Measurements from ENCODE around the gene PTGES3L. TPM values are rescaled to one million over a fixed set of nuclear protein-coding genes. Genes with fewer than 3 reads are reported as not detected.

Gene PTGES3L
- total and polyA plus RNA-seq, 2 of the 13 experiments (the other 11 are each of a cell fraction or from before 2014, with no cell fraction given), result 1.2 to 2.9 TPM

DNA sequence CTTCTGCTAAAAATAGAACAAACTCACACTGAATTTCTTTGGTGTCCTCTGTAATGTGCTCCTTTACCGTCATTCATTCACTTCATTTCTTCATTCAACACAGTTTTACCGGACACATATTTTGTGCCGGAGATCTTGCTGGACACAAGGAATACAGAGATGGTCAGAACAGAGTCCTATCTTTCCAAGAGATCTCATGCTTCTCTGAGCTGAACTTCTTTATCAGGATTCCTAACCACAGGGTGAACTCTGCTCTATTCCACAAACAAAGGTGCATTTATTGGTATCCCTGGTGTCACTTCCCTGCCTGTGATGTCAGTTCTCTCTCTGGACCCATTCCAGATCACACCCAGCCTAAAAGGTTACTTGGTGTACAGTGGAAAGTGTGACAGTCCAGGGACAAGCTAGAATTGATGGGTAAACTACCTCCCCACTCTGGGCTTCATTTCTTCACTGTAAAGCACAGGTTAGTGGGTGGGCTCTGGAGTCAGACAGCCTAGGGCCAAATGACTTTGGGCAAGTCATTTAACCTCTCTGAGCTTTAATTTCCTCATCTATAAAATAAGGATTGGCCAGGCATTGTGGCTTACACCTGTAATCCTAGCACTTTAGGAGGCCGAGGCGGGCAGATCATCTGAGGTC, 30.9 kb upstream of the PTGES3L start (continued):
- TF ChIP-seq ZNF256 (CRISPR knock-in tag; conservative IDR thresholded peaks at IDR 0.05) (no peak), SMARCC2 (IDR thresholded peaks at IDR 0.05) (no peak), DR1 (CRISPR knock-in tag; IDR thresholded peaks at IDR 0.05) (peak; percentile 31; the same call in 1 of the 2 replicates), KDM3A (CRISPR knock-in tag; IDR thresholded peaks at IDR 0.05; ENCODE audit: low read depth) (no peak), RARA (CRISPR knock-in tag; IDR thresholded peaks at IDR 0.05) (peak; percentile 84), HHEX (CRISPR knock-in tag; IDR thresholded peaks at IDR 0.05) (no peak), FOXM1 (CRISPR knock-in tag; IDR thresholded peaks at IDR 0.05) (no peak), ATF7 (IDR thresholded peaks at IDR 0.05) (peak; percentile 72), ATF7 (CRISPR knock-in tag; IDR thresholded peaks at IDR 0.05) (no peak), SP140L (CRISPR knock-in tag; IDR thresholded peaks at IDR 0.05; ENCODE audit: borderline replicate concordance) (0 out of 2 replicates have a peak, but pooled peaks have one; percentile 49), U2AF2 (IDR thresholded peaks at IDR 0.05; ENCODE audit: low read depth, low read length) (no peak), ISX (CRISPR knock-in tag; conservative IDR thresholded peaks at IDR 0.05) (no peak), ATM (IDR thresholded peaks at IDR 0.05; ENCODE audit: borderline replicate concordance) (no peak), NFYC (CRISPR knock-in tag; IDR thresholded peaks at IDR 0.05) (no peak; the same call in 1 of the 2 replicates), ZNF879 (CRISPR knock-in tag; IDR thresholded peaks at IDR 0.05) (no peak), ZNF549 (CRISPR knock-in tag; IDR thresholded peaks at IDR 0.05) (no peak), ZNF660 (CRISPR knock-in tag; IDR thresholded peaks at IDR 0.05; ENCODE audit: borderline replicate concordance, low read depth) (no peak), FOXA1 (IDR thresholded peaks at IDR 0.05) (no peak), FOXA1 (CRISPR knock-in tag; IDR thresholded peaks at IDR 0.05) (peak; percentile 76), ZNF878 (CRISPR knock-in tag; IDR thresholded peaks at IDR 0.05) (peak; percentile 34; the same call in 1 of the 2 replicates), HNF4G (IDR thresholded peaks at IDR 0.05; ENCODE audit: borderline replicate concordance, low read depth, low read length) (peak; percentile 67; the same call in 1 of the 2 replicates), HNF4G (CRISPR knock-in tag; IDR thresholded peaks at IDR 0.05; ENCODE audit: borderline replicate concordance, low read depth) (peak; percentile 61; the same call in 1 of the 2 replicates), ZNF703 (CRISPR knock-in tag; IDR thresholded peaks at IDR 0.05; ENCODE audit: borderline replicate concordance) (no peak), RELA (CRISPR knock-in tag; IDR thresholded peaks at IDR 0.05) (no peak), HDAC2 (CRISPR knock-in tag; IDR thresholded peaks at IDR 0.05) (peak; percentile 93)
- TF ChIP-seq, protein P1, sequence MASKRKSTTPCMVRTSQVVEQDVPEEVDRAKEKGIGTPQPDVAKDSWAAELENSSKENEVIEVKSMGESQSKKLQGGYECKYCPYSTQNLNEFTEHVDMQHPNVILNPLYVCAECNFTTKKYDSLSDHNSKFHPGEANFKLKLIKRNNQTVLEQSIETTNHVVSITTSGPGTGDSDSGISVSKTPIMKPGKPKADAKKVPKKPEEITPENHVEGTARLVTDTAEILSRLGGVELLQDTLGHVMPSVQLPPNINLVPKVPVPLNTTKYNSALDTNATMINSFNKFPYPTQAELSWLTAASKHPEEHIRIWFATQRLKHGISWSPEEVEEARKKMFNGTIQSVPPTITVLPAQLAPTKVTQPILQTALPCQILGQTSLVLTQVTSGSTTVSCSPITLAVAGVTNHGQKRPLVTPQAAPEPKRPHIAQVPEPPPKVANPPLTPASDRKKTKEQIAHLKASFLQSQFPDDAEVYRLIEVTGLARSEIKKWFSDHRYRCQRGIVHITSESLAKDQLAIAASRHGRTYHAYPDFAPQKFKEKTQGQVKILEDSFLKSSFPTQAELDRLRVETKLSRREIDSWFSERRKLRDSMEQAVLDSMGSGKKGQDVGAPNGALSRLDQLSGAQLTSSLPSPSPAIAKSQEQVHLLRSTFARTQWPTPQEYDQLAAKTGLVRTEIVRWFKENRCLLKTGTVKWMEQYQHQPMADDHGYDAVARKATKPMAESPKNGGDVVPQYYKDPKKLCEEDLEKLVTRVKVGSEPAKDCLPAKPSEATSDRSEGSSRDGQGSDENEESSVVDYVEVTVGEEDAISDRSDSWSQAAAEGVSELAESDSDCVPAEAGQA (IDR thresholded peaks at IDR 0.05; ENCODE audit: low read depth), result peak; percentile 73; the same call in 1 of the 2 replicates
- TF ChIP-seq, protein P1 (CRISPR knock-in tag; IDR thresholded peaks at IDR 0.05; ENCODE audit: borderline replicate concordance), result no peak
- TF ChIP-seq, protein P2, sequence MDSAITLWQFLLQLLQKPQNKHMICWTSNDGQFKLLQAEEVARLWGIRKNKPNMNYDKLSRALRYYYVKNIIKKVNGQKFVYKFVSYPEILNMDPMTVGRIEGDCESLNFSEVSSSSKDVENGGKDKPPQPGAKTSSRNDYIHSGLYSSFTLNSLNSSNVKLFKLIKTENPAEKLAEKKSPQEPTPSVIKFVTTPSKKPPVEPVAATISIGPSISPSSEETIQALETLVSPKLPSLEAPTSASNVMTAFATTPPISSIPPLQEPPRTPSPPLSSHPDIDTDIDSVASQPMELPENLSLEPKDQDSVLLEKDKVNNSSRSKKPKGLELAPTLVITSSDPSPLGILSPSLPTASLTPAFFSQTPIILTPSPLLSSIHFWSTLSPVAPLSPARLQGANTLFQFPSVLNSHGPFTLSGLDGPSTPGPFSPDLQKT (CRISPR knock-in tag; IDR thresholded peaks at IDR 0.05; ENCODE audit: borderline replicate concordance), result no peak

Data from HepG2 (cell line).